ENCODE measurements around the gene SEL1L.
"Not testable (repeated sequence)": the region's sequence is repeated elsewhere in the genome, so short reads cannot be mapped to it uniquely, and the experiment has no call there.

Gene SEL1L

DNA sequence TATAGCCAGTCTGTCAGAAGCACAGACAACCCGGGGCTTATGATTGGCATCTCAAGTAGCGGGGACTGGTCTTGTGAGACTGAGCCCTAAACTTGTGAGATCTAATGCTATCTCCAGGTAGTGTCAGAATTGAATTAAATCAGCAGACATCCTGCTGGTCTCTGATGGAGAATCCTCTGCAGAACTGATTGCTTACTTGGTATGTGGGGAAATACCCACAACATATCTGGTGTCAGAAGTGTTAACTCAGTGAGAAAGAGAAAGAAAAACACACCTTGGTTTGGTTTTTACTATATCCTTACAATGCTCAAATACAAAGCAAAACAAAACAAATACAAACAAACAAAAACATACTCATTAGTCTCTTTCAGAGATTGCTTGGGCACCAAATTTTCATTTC lies 10.0 kb downstream of the SEL1L start:
- no peak overlapping the region for H3K4me3 ChIP-seq (ENCODE audit: low read depth in 1 of 2, low read length in 2 of 2)
- H3K27me3 ChIP-seq (ENCODE audit: control insufficient read depth in 1 of 2, insufficient read depth in 2 of 2, low read length in 2 of 2): no peaks in the 10 kb centered on the region
- peaks cover 14% of the 10 kb centered on the region for H3K36me3 ChIP-seq (ENCODE audit: insufficient read depth, low read length)
- no peaks in the 10 kb centered on the region for H3K9me3 ChIP-seq (ENCODE audit: low read length)
- H3K4me1 ChIP-seq (ENCODE audit: insufficient read depth, low read length): peaks cover 21% of the 10 kb centered on the region
- H3K9ac ChIP-seq (ENCODE audit: low read length): no peak overlapping the region
- no peak overlapping the region for H3K27ac ChIP-seq (ENCODE audit: low read depth, low read length)

DNA sequence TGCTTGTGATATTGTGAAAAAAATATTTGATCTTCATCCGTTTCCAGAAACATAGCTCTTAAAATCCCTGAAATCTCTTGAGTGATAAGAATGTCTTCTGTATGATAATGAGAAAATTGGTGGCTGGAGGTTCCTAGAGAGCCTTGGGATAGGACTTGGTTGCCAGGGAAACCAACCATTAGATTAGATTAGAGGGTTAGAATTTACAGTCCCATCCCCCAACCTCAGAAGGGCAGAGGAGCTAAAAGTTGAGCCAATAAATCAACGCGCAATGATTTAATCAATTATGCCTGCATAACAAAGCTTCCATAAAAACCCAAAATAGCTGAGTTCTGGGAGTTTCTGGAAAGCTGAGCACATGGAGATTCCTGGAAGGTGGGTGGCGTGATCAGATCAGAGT lies 10.6 kb downstream of the SEL1L start:
- Histone ChIP-seq H3K9ac (ENCODE audit: low read length) (no peak overlapping the region), H3K27me3 (ENCODE audit: control insufficient read depth in 1 of 2, insufficient read depth in 2 of 2, low read length in 2 of 2) (no peaks in the 10 kb centered on the region), H3K27ac (ENCODE audit: low read depth, low read length) (no peak overlapping the region), H3K9me3 (ENCODE audit: low read length) (no peaks in the 10 kb centered on the region), H3K36me3 (ENCODE audit: insufficient read depth, low read length) (peaks cover 14% of the 10 kb centered on the region), H3K4me1 (ENCODE audit: insufficient read depth, low read length) (peaks cover 21% of the 10 kb centered on the region), H3K4me3 (ENCODE audit: low read depth in 1 of 2, low read length in 2 of 2) (no peak overlapping the region)

GRCh38 chr14:81521356-81521755 lies 12.3 kb downstream of the SEL1L start:
- peaks cover 35% of the 10 kb centered on the region for H3K4me1 ChIP-seq (ENCODE audit: insufficient read depth, low read length)

DNA sequence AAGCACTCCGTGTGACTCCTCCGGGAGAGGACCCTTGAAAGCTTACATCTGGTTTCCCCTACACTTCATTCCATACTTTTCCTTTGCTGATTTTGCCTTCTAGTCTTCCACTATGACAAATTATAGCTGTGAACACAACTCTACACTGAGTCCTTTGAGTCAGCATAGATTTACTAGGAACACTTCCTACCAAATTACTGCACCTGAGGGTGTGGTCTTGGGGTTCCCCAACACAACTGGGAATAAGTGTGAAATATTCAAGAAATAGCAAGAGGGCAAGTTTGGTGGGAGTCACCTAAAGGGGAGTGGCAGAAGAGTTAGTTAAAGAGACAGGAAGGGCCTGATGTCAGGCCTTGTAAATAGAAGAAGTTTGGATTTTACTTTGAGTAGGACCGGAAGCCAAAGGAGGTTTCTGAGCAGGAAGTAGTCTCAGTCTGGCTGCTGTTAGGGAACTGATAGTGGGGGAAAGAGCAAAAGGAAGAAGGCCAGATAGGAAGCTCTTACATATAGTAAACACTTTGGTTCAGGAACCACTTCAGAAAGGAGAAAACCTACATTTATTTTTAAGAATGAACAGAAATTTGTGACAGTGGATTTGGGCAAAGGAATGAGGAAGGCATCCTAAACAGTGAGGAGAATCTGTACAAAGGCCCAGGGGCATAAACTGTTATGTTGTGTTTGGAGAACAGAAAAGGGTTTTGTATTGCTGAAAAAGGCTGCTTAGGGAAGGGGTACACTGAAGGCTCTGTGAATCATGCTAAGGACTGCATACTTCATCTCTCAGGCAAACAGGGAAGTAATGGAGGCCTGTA lies 14.2 kb downstream of the SEL1L start:
- Histone ChIP-seq H3K36me3 (ENCODE audit: insufficient read depth, low read length) (peaks cover 4% of the 10 kb centered on the region), H3K9ac (ENCODE audit: low read length) (no peak overlapping the region), H3K4me3 (ENCODE audit: low read depth in 1 of 2, low read length in 2 of 2) (no peak overlapping the region), H3K27ac (ENCODE audit: low read depth, low read length) (peak overlapping the region; percentile 48), H3K4me1 (ENCODE audit: insufficient read depth, low read length) (peaks cover 41% of the 10 kb centered on the region), H3K9me3 (ENCODE audit: low read length) (no peaks in the 10 kb centered on the region), H3K27me3 (ENCODE audit: control insufficient read depth in 1 of 2, insufficient read depth in 2 of 2, low read length in 2 of 2) (no peaks in the 10 kb centered on the region)

More at GRCh38 chr14:81521356-81521755, 12.3 kb downstream of the SEL1L start:
- no peaks in the 10 kb centered on the region for H3K27me3 ChIP-seq (ENCODE audit: control insufficient read depth in 1 of 2, insufficient read depth in 2 of 2, low read length in 2 of 2)
- no peak overlapping the region for H3K9ac ChIP-seq (ENCODE audit: low read length)
- no peak overlapping the region for H3K4me3 ChIP-seq (ENCODE audit: low read depth in 1 of 2, low read length in 2 of 2)
- no peak overlapping the region for H3K27ac ChIP-seq (ENCODE audit: low read depth, low read length)
- H3K36me3 ChIP-seq (ENCODE audit: insufficient read depth, low read length): peaks cover 5% of the 10 kb centered on the region
- no peaks in the 10 kb centered on the region for H3K9me3 ChIP-seq (ENCODE audit: low read length)

DNA sequence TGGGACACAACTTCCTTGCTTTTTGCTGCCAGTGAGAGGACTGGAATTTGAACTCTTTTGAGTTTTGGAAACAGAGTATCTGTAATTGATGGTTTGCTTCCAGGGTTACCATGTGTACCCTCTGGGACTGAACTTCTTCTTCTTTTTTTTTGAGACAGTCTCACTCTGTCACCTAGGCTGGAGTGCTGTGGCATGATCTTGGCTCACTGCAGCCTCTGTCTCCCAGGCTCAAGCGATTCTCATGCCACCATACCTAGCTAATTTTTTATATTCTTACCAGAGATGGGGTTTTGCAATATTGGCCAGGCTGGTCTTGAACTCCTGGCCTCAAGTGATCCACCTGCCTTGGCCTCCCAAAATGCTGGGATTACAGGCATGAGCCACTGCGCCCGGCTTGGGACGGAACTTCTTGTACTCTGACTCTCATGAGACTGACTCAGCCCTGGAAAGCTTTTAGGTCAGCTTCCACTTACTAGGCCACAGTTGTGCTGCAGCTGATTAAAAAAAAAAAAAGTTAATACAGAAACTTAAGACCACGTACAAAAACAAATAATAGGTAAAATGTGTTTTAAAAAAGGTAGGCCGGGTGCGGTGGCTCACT lies 15.8 kb downstream of the SEL1L start:
- H3K4me1 ChIP-seq (ENCODE audit: insufficient read depth, low read length): peaks cover 41% of the 10 kb centered on the region
- H3K9me3 ChIP-seq (ENCODE audit: low read length): no peaks in the 10 kb centered on the region
- H3K9ac ChIP-seq (ENCODE audit: low read length): peak overlapping the region; percentile 18
- H3K36me3 ChIP-seq (ENCODE audit: insufficient read depth, low read length): peaks cover 6% of the 10 kb centered on the region
- peak overlapping the region; percentile 70 for H3K27ac ChIP-seq (ENCODE audit: low read depth, low read length)
- H3K27me3 ChIP-seq (ENCODE audit: control insufficient read depth in 1 of 2, insufficient read depth in 2 of 2, low read length in 2 of 2): no peaks in the 10 kb centered on the region
- H3K4me3 ChIP-seq (ENCODE audit: low read depth in 1 of 2, low read length in 2 of 2): peak overlapping the region in 1 of 2 donors; percentile 13

GRCh38 chr14:81516986-81517797 lies 16.5 kb downstream of the SEL1L start:
- no peaks in the 10 kb centered on the region for H3K9me3 ChIP-seq (ENCODE audit: low read length)
- peak overlapping the region in 1 of 2 donors; percentile 13 for H3K4me3 ChIP-seq (ENCODE audit: low read depth in 1 of 2, low read length in 2 of 2)
- H3K27ac ChIP-seq (ENCODE audit: low read depth, low read length): peak overlapping the region; percentile 70
- H3K4me1 ChIP-seq (ENCODE audit: insufficient read depth, low read length): peaks cover 42% of the 10 kb centered on the region
- no peaks in the 10 kb centered on the region for H3K27me3 ChIP-seq (ENCODE audit: control insufficient read depth in 1 of 2, insufficient read depth in 2 of 2, low read length in 2 of 2)
- peaks cover 8% of the 10 kb centered on the region for H3K36me3 ChIP-seq (ENCODE audit: insufficient read depth, low read length)
- H3K9ac ChIP-seq (ENCODE audit: low read length): no peak overlapping the region

GRCh38 chr14:81515927-81516326 lies 17.7 kb downstream of the SEL1L start:
- H3K36me3 ChIP-seq (ENCODE audit: insufficient read depth, low read length): peaks cover 10% of the 10 kb centered on the region
- peaks cover 55% of the 10 kb centered on the region for H3K4me1 ChIP-seq (ENCODE audit: insufficient read depth, low read length)
- H3K27ac ChIP-seq (ENCODE audit: low read depth, low read length): not testable (repeated sequence)

DNA sequence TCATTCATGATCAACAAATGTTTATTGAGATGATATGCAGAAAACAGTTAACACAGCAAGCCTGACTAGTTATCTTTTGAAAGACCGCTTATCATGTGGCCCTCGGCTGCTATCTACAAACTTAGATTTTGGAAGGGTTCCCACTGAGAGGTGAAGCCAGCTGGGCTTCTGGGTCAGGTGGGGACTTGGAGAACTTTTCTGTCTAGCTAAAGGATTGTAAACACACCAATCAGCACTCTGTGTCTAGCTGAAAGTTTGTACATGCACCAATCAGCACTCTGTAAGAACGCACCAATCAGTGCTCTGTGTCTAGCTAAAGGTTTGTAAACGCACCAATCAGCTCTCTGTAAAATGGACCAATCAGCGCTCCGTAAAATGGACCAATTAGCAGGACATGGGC lies 20.8 kb downstream of the SEL1L start:
- Histone ChIP-seq H3K4me1 (ENCODE audit: insufficient read depth, low read length) (peaks cover 52% of the 10 kb centered on the region), H3K36me3 (ENCODE audit: insufficient read depth, low read length) (peaks cover 10% of the 10 kb centered on the region)
- not testable (repeated sequence) for H3K27ac ChIP-seq (ENCODE audit: low read depth, low read length)

More at GRCh38 chr14:81515927-81516326, 17.7 kb downstream of the SEL1L start:
- not testable (repeated sequence) for H3K9ac ChIP-seq (ENCODE audit: low read length); H3K9me3 ChIP-seq (ENCODE audit: low read length); H3K4me3 ChIP-seq (ENCODE audit: low read depth in 1 of 2, low read length in 2 of 2); H3K27me3 ChIP-seq (ENCODE audit: control insufficient read depth in 1 of 2, insufficient read depth in 2 of 2, low read length in 2 of 2)

DNA sequence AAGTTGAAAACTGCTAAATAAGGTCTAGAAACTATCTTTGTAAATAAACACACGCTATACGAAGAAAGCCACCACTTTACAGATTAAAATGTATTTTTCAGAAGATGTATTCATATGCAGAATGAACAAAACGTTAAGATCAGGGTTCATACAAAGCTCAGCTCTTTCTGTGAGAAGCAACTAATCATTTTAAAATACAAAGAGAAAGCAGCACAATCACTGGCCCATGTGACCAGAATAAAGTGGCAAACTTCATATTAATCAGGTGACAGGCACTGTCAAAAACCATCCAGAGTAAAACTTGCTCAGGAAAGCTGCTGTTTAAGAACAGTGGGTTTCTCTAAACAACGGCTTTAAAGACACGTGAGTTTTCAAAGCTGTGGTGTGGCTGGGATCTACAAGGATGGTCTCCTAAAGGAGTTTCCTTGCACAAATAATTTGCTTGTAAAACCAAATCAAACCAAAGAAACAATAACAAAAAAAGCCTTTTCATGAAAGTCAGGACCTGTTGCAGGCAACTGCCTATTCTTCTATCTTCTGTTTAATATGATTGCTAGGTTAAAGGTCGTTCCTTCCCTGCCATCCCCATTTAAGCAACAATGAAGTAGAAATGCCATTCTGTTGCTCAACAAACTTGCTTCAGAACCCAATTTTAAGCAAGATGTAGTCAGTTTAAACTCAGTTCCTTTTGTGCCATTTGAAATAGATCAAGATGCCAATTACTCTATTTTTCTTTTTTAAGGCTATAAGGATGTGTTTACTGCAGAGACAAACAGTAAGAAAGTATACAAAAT lies 22.3 kb downstream of the SEL1L start:
- Histone ChIP-seq H3K9me3 (ENCODE audit: low read length) (no peaks in the 10 kb centered on the region), H3K4me1 (ENCODE audit: insufficient read depth, low read length) (peaks cover 38% of the 10 kb centered on the region), H3K36me3 (ENCODE audit: insufficient read depth, low read length) (peaks cover 15% of the 10 kb centered on the region), H3K9ac (ENCODE audit: low read length) (no peak overlapping the region), H3K27me3 (ENCODE audit: control insufficient read depth in 1 of 2, insufficient read depth in 2 of 2, low read length in 2 of 2) (no peaks in the 10 kb centered on the region), H3K4me3 (ENCODE audit: low read depth in 1 of 2, low read length in 2 of 2) (no peak overlapping the region), H3K27ac (ENCODE audit: low read depth, low read length) (peak overlapping the region; percentile 42)

More for the DNA sequence above, 20.8 kb downstream of the SEL1L start:
- not testable (repeated sequence) for H3K9me3 ChIP-seq (ENCODE audit: low read length); H3K4me3 ChIP-seq (ENCODE audit: low read depth in 1 of 2, low read length in 2 of 2); H3K9ac ChIP-seq (ENCODE audit: low read length); H3K27me3 ChIP-seq (ENCODE audit: control insufficient read depth in 1 of 2, insufficient read depth in 2 of 2, low read length in 2 of 2)

GRCh38 chr14:81509838-81510452 lies 23.7 kb downstream of the SEL1L start:
- Histone ChIP-seq H3K36me3 (ENCODE audit: insufficient read depth, low read length) (peaks cover 23% of the 10 kb centered on the region), H3K27me3 (ENCODE audit: control insufficient read depth in 1 of 2, insufficient read depth in 2 of 2, low read length in 2 of 2) (no peaks in the 10 kb centered on the region), H3K9ac (ENCODE audit: low read length) (no peak overlapping the region), H3K9me3 (ENCODE audit: low read length) (no peaks in the 10 kb centered on the region), H3K4me3 (ENCODE audit: low read depth in 1 of 2, low read length in 2 of 2) (no peak overlapping the region), H3K27ac (ENCODE audit: low read depth, low read length) (peak overlapping the region; percentile 20), H3K4me1 (ENCODE audit: insufficient read depth, low read length) (peaks cover 32% of the 10 kb centered on the region)
